ENCODE results near the gene KLHDC10.

Gene KLHDC10

DNA sequence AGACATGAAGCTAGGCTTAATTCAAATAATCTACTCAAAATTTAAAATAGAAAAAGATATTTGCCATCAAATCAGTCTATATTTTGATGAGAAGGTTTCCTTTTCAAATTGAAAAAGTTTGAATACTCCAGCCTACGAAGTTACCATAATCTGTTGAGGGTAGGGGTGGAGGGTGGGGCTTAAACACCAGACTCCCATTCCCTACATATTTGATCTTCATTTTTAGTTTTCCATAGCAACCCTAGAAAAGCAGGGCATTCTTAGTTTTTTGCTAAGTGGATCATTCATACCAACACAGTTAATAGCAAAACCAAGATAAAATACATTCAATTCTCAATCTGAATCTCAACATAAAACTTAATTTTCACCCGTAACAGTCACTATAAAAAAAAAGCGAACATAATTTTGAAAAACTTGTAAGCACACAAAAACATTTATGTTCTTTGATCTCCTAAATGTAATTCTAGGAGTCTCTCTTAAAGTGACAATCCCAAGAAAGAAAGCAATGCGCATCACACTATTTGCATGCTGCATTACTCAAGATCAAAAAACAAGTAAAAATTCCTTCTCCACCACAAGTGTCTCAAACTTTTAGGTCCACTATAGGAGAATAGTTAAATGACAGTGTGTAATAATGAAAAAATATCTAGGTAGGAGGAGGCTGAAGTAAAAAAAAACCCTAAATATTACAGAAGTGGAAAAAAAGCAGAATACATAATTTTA lies 104.1 kb downstream of the KLHDC10 start:
- Histone ChIP-seq H3K4me1 (ENCODE audit: control insufficient read depth in 1 of 2, insufficient read depth in 1 of 2, low read depth in 1 of 2, low read length in 1 of 2) (no peaks in the 10 kb centered on the region), H3K36me3 (peaks cover 25% of the 10 kb centered on the region)
- TF ChIP-seq, protein P1, sequence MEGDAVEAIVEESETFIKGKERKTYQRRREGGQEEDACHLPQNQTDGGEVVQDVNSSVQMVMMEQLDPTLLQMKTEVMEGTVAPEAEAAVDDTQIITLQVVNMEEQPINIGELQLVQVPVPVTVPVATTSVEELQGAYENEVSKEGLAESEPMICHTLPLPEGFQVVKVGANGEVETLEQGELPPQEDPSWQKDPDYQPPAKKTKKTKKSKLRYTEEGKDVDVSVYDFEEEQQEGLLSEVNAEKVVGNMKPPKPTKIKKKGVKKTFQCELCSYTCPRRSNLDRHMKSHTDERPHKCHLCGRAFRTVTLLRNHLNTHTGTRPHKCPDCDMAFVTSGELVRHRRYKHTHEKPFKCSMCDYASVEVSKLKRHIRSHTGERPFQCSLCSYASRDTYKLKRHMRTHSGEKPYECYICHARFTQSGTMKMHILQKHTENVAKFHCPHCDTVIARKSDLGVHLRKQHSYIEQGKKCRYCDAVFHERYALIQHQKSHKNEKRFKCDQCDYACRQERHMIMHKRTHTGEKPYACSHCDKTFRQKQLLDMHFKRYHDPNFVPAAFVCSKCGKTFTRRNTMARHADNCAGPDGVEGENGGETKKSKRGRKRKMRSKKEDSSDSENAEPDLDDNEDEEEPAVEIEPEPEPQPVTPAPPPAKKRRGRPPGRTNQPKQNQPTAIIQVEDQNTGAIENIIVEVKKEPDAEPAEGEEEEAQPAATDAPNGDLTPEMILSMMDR (IDR thresholded peaks at IDR 0.05): no peak

DNA sequence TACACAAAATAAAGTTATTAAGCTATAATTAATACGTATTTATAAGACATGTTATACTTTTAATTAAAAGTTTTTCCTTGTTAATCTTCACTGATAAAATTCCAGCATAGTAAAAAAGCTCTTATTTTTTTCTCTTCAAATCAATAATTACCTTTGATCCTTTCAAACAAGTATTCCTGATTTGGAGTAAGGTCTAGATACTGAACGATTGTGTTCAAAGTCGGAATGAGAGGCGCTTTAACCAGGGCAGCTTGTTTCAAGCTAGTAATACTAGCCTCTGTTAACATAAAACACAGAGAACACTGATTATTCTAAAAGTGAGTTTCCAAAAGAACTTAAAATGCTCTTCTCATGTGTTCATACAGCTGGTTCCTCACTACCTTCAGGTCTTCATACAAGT lies 107.9 kb downstream of the KLHDC10 start:
- no peak overlapping the region for H3K27ac ChIP-seq
- H3K9me3 ChIP-seq: no peaks in the 10 kb centered on the region
- no peaks in the 10 kb centered on the region for H3K27me3 ChIP-seq
- TF ChIP-seq, protein P1 (IDR thresholded peaks at IDR 0.05): no peak
- H3K4me3 ChIP-seq (ENCODE audit: low read depth in 1 of 2, low read length in 1 of 2): no peak overlapping the region
- H3K36me3 ChIP-seq: peaks cover 34% of the 10 kb centered on the region
- H3K4me1 ChIP-seq (ENCODE audit: control insufficient read depth in 1 of 2, insufficient read depth in 1 of 2, low read depth in 1 of 2, low read length in 1 of 2): no peaks in the 10 kb centered on the region

More for the DNA sequence above, 104.1 kb downstream of the KLHDC10 start:
- Histone ChIP-seq H3K9me3 (no peaks in the 10 kb centered on the region), H3K4me3 (ENCODE audit: low read depth in 1 of 2, low read length in 1 of 2) (no peak overlapping the region), H3K27ac (no peak overlapping the region), H3K27me3 (no peaks in the 10 kb centered on the region)

DNA sequence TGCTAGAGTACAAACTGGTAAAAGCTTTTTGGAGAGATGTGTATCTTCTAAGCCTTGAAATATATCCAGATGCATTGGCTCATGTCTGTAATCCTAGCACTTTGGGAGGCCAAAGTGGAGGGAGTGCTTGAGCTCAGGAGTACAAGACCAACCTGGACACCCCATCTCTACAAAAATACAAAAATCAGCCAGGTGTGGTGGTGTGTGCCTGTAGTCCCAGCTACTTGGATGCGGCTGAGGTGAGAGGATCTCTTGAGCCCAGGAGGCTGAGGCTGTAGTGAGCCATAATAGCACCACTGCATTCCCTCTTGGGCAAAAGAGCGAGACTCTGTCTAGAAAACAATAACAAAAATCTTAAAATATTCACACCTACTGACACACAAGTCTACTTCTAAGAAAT lies 109.3 kb downstream of the KLHDC10 start:
- H3K36me3 ChIP-seq: peaks cover 41% of the 10 kb centered on the region
- TF ChIP-seq, protein P1 (IDR thresholded peaks at IDR 0.05): no peak

DNA sequence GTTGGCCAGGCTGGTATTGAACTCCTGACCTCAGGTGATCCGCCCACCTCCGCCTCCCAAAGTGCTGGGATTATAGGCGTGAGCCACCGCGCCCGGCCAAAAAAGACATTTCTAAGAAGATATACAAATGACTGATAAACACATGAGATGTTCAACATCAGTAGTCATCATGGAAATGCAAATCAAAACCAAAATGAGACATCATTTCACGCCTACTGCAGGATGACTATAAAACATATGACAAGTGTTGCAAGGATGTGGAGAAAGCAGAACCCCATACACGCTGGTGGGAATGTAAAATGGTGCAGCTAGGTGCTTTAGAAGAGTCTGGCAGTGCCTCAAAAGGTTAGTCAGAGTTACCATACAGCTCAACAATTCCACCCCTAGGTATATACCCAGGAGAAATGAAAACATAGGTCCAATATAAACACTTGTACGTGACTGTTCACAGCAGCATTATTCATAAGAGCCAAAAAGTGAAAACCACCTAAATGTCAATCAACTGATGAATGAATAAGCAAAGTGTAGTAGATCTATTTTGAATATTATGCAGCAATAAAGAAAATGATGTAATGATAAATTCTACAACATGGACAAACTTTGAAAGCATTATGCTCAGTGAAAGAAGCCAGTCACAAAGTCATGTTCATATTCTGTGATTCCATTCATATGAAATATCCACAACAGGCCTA lies 110.4 kb downstream of the KLHDC10 start:
- Histone ChIP-seq H3K4me3 (ENCODE audit: low read depth in 1 of 2, low read length in 1 of 2) (no peak overlapping the region), H3K36me3 (peaks cover 48% of the 10 kb centered on the region), H3K27me3 (no peaks in the 10 kb centered on the region), H3K27ac (no peak overlapping the region), H3K4me1 (ENCODE audit: control insufficient read depth in 1 of 2, insufficient read depth in 1 of 2, low read depth in 1 of 2, low read length in 1 of 2) (no peaks in the 10 kb centered on the region), H3K9me3 (no peaks in the 10 kb centered on the region)
- TF ChIP-seq, protein P1 (IDR thresholded peaks at IDR 0.05): no peak

More for the DNA sequence above, 109.3 kb downstream of the KLHDC10 start:
- no peaks in the 10 kb centered on the region for H3K27me3 ChIP-seq
- H3K4me3 ChIP-seq (ENCODE audit: low read depth in 1 of 2, low read length in 1 of 2): no peak overlapping the region
- H3K27ac ChIP-seq: no peak overlapping the region
- H3K4me1 ChIP-seq (ENCODE audit: control insufficient read depth in 1 of 2, insufficient read depth in 1 of 2, low read depth in 1 of 2, low read length in 1 of 2): no peaks in the 10 kb centered on the region
- H3K9me3 ChIP-seq: no peaks in the 10 kb centered on the region

DNA sequence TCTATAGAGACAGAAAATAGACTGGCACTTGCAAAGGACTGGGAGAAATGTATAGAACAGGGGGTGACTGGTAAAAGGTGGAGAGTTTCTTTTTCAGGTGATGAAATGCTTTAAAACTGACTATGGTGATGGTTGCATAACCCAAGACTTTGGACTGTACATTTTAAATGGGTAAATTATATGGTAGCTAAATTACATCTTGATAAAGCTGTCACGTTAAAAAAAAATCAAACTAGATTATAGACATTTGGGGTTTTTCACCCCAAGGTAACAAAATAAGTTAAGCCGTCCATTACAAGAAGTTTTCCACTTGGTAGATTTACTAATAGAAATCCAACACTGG lies 110.9 kb downstream of the KLHDC10 start:
- no peak overlapping the region for H3K4me3 ChIP-seq (ENCODE audit: low read depth in 1 of 2, low read length in 1 of 2)
- no peaks in the 10 kb centered on the region for H3K4me1 ChIP-seq (ENCODE audit: control insufficient read depth in 1 of 2, insufficient read depth in 1 of 2, low read depth in 1 of 2, low read length in 1 of 2)
- H3K27ac ChIP-seq: no peak overlapping the region
- peaks cover 48% of the 10 kb centered on the region for H3K36me3 ChIP-seq
- H3K9me3 ChIP-seq: no peaks in the 10 kb centered on the region
- no peaks in the 10 kb centered on the region for H3K27me3 ChIP-seq
- TF ChIP-seq, protein P1 (IDR thresholded peaks at IDR 0.05): no peak
